IPS-NIHi11 (cell line): ENCODE results near the gene RHOH.

Experiments used
- DNase-seq: peaks from one replicate; pipeline ENCODE4 v3.0.0; 2012; ENCODE audit warnings: mixed read lengths, low spot score

The RHOH gene

GRCh38 chr4:40205259-40206198 is 8.7 kb downstream of the RHOH start:
- DNase-seq = no peak

- no peak for DNase-seq
Measured at GRCh38 chr4:40206426-40206825, 9.6 kb downstream of the RHOH start.

- no peak for DNase-seq
Measured at GRCh38 chr4:40209401-40209800, 12.6 kb downstream of the RHOH start.

- DNase-seq = no peak
Measured at GRCh38 chr4:40210776-40211175, 13.9 kb downstream of the RHOH start.

- no peak for DNase-seq
Measured at GRCh38 chr4:40211224-40212185, 14.7 kb downstream of the RHOH start.

- no peak for DNase-seq
Measured at GRCh38 chr4:40212674-40213527, 16.1 kb downstream of the RHOH start.

GRCh38 chr4:40214038-40214437 is 17.2 kb downstream of the RHOH start:
- DNase-seq = no peak

GRCh38 chr4:40214661-40215418 is 18.0 kb downstream of the RHOH start:
- DNase-seq = no peak

GRCh38 chr4:40216622-40217366 is 20.0 kb downstream of the RHOH start:
- DNase-seq = no peak

- no peak for DNase-seq
Measured at GRCh38 chr4:40221744-40222143, 24.9 kb downstream of the RHOH start.

GRCh38 chr4:40223343-40223742 is 26.5 kb downstream of the RHOH start:
- no peak for DNase-seq

GRCh38 chr4:40224432-40224831 is 27.6 kb downstream of the RHOH start:
- no peak for DNase-seq

- no peak for DNase-seq
Measured at GRCh38 chr4:40225497-40225896, 28.7 kb downstream of the RHOH start.

GRCh38 chr4:40227284-40227683 is 30.5 kb downstream of the RHOH start:
- no peak for DNase-seq

GRCh38 chr4:40228497-40229365 is 31.9 kb downstream of the RHOH start:
- DNase-seq = peak; percentile 60

- no peak for DNase-seq
Measured at GRCh38 chr4:40231316-40231863, 34.6 kb downstream of the RHOH start.

- DNase-seq = no peak
Measured at GRCh38 chr4:40232610-40233009, 35.8 kb downstream of the RHOH start.

GRCh38 chr4:40233227-40233626 is 36.4 kb downstream of the RHOH start:
- DNase-seq = no peak

GRCh38 chr4:40234519-40235039 is 37.7 kb downstream of the RHOH start:
- no peak for DNase-seq
